Fibroblast of lung (primary cell): ENCODE results near the gene CXorf65. TPM values are rescaled to one million over a fixed set of nuclear protein-coding genes. Genes with fewer than 3 reads are reported as not detected.

ENCODE experiments used
- DNase-seq, 2 donors: peaks; one replicate each; pipeline versions ENCODE4 v3.0.0 to v3.0.0-alpha.2; 2010; ENCODE audit warnings: low read depth in 2 of 2
- H2AFZ ChIP-seq: 2 replicates; pipeline ENCODE4 v1.5.1; 2012; ENCODE audit warnings: low read length, control low read depth, inconsistent platforms
- H3K27ac ChIP-seq: 2 replicates; pipeline ENCODE4 v1.5.1; 2011; ENCODE audit warnings: low read length, control low read depth; ENCODE audit not compliant: insufficient read depth
- H3K27me3 ChIP-seq: 2 replicates; pipeline ENCODE4 v1.5.1; 2011; ENCODE audit warnings: mild to moderate bottlenecking, low read length; ENCODE audit not compliant: control insufficient read depth, insufficient read depth
- H3K36me3 ChIP-seq: 2 replicates; pipeline ENCODE4 v1.5.1; 2011; ENCODE audit warnings: low read length; ENCODE audit not compliant: control insufficient read depth, insufficient read depth
- H3K4me1 ChIP-seq: 2 replicates; pipeline ENCODE4 v1.5.1; 2011; ENCODE audit warnings: low read length; ENCODE audit not compliant: control insufficient read depth, insufficient read depth; ENCODE audit errors: extremely low read depth
- H3K4me2 ChIP-seq: 2 replicates; pipeline ENCODE4 v1.5.1; 2011; ENCODE audit warnings: low read length, control low read depth; ENCODE audit not compliant: insufficient read depth; ENCODE audit errors: extremely low read depth
- H3K4me3 ChIP-seq, 4 experiments: fragments of 200-600 bp in 1 of 4; sonication (generic) in 1 of 4; replicated peaks in 1 of 4; 2 replicates each; pipeline ENCODE4 v1.5.1; 2011 to 2016; ENCODE audit warnings: low read length in 4 of 4, low read depth in 3 of 4, mild to moderate bottlenecking in 3 of 4, control low read depth in 2 of 4, inconsistent platforms in 1 of 4, mixed read lengths in 1 of 4; ENCODE audit not compliant: insufficient read depth in 1 of 4; ENCODE audit errors: control extremely low read depth in 1 of 4
- H3K79me2 ChIP-seq: 2 replicates; pipeline ENCODE4 v1.5.1; 2012; ENCODE audit warnings: mild to moderate bottlenecking, low read length, inconsistent platforms; ENCODE audit not compliant: control insufficient read depth, insufficient read depth
- H3K9ac ChIP-seq: 2 replicates; pipeline ENCODE4 v1.5.1; 2011; ENCODE audit warnings: mild to moderate bottlenecking, low read length, control low read depth; ENCODE audit not compliant: insufficient read depth
- H3K9me3 ChIP-seq: 2 replicates; pipeline ENCODE4 v1.5.1; 2012; ENCODE audit warnings: low read depth, low read length; ENCODE audit not compliant: control insufficient read depth, insufficient read depth
- H4K20me1 ChIP-seq: 2 replicates; pipeline ENCODE4 v1.5.1; 2011; ENCODE audit warnings: low read length; ENCODE audit not compliant: control insufficient read depth, insufficient read depth; ENCODE audit errors: extremely low read depth
- CTCF ChIP-seq, 2 donors: IDR thresholded peaks in 1 of 2; conservative IDR thresholded peaks in 1 of 2; 1 replicate in 1 of 2; 2 replicates in 1 of 2; pipeline ENCODE4 v1.5.1; 2011 to 2012; ENCODE audit warnings: low read length in 2 of 2, control low read depth in 1 of 2, inconsistent platforms in 1 of 2, low read depth in 1 of 2, mild to moderate bottlenecking in 1 of 2
- EZH2 ChIP-seq: IDR thresholded peaks from 2 replicates; pipeline ENCODE4 v1.5.1; 2012; ENCODE audit warnings: low read length, control low read depth, mild to moderate bottlenecking; ENCODE audit errors: missing control alignments
- polyA plus RNA-seq, 2 donors: library from polyadenylated mRNA; depleted of rRNA in 1 of 2; stranded (reverse) in 1 of 2; unstranded in 1 of 2; fragments of >200 nt; gene quantifications; 2 replicates each; pipeline ENCODE4 v1.2.1, GENCODE V29; 2011 to 2012; ENCODE audit warnings: missing spikeins in 1 of 2
- total RNA-seq: library from RNA; depleted of rRNA; stranded (reverse); fragments of >200 nt; gene quantifications from 2 replicates; pipeline ENCODE4 v1.2.1, GENCODE V29; 2014

The CXorf65 gene
- total and polyA plus RNA-seq, 2 donors (not counting 1 experiment from before 2014, with no cell fraction given), result not detected

- no peak for DNase-seq
- no peak overlapping the region for H3K27ac ChIP-seq
- H4K20me1 ChIP-seq, result no peaks in the 10 kb centered on the region
- no peak overlapping the region for H3K9ac ChIP-seq
- no peak overlapping the region for H2AFZ ChIP-seq
- H3K4me2 ChIP-seq, result no peak overlapping the region
- no peaks in the 10 kb centered on the region for H3K9me3 ChIP-seq
- no peaks in the 10 kb centered on the region for H3K4me1 ChIP-seq
- H3K4me3 ChIP-seq, result no peak overlapping the region
- TF ChIP-seq EZH2, result no peak
- TF ChIP-seq CTCF (conservative IDR thresholded peaks at IDR 0.05 in 1 of 2, IDR thresholded peaks at IDR 0.05 in 1 of 2; ENCODE audit: low read depth in 1 of 2, low read length in 2 of 2), result no peak
- no peaks in the 10 kb centered on the region for H3K79me2 ChIP-seq
- H3K27me3 ChIP-seq, result peaks cover 5% of the 10 kb centered on the region
- no peaks in the 10 kb centered on the region for H3K36me3 ChIP-seq
These were observed 5.4 kb upstream of the CXorf65 start for GRCh38 chrX:71111921-71112431.

GRCh38 chrX:71111141-71111843, 4.8 kb upstream of the CXorf65 start, which contains the start of gene IL2RG:
Gene IL2RG (minus strand): TSS chrX:71111577. CDS start chrX:71111539, 38 bp downstream.
- Histone ChIP-seq H4K20me1 (no peaks in the 10 kb centered on the region), H3K4me2 (no peak within 1 kb of the TSS), H3K4me3 (no peak within 1 kb of the TSS), H3K4me1 (no peaks in the 10 kb centered on the region), H3K27me3 (peaks cover 5% of the 10 kb centered on the region), H3K9ac (no peak within 1 kb of the TSS), H3K79me2 (no peaks in the 10 kb centered on the region), H2AFZ (no peak within 1 kb of the TSS), H3K27ac (no peak within 1 kb of the TSS), H3K36me3 (no peaks in the 10 kb centered on the region), H3K9me3 (no peaks in the 10 kb centered on the region)
- DNase-seq, result no peak
- no peak for TF ChIP-seq EZH2
- no peak for TF ChIP-seq CTCF (conservative IDR thresholded peaks at IDR 0.05 in 1 of 2, IDR thresholded peaks at IDR 0.05 in 1 of 2; ENCODE audit: low read depth in 1 of 2, low read length in 2 of 2)

GRCh38 chrX:71109051-71109450, 2.5 kb upstream of the CXorf65 start:
- no peak for TF ChIP-seq CTCF (conservative IDR thresholded peaks at IDR 0.05 in 1 of 2, IDR thresholded peaks at IDR 0.05 in 1 of 2; ENCODE audit: low read depth in 1 of 2, low read length in 2 of 2)
- no peak for TF ChIP-seq EZH2
- Histone ChIP-seq H3K4me2 (no peak overlapping the region), H3K4me3 (no peak overlapping the region), H3K27me3 (peaks cover 5% of the 10 kb centered on the region), H3K36me3 (no peaks in the 10 kb centered on the region), H2AFZ (no peak overlapping the region), H3K9ac (no peak overlapping the region), H3K9me3 (no peaks in the 10 kb centered on the region), H4K20me1 (no peaks in the 10 kb centered on the region), H3K27ac (no peak overlapping the region), H3K4me1 (no peaks in the 10 kb centered on the region), H3K79me2 (no peaks in the 10 kb centered on the region)
- no peak for DNase-seq
